Erythroblast (primary cell): ENCODE results near the gene C16orf95.

Experiments
- GATA1 ChIP-seq: IDR thresholded peaks from 2 replicates; pipeline ENCODE4 v1.6.1; 2011; ENCODE audit warnings: low read depth, mild to moderate bottlenecking, control low read depth, low read length, moderate library complexity
- POLR2A ChIP-seq: IDR thresholded peaks from 2 replicates; pipeline ENCODE4 v1.6.1; 2011; ENCODE audit warnings: mild to moderate bottlenecking, low read length

GRCh38 chr16:87331241-87331801, 14.1 kb upstream of the C16orf95 start:
- TF ChIP-seq POLR2A (no peak), GATA1 (no peak)
